Activated CD8-positive, alpha-beta memory T cell treated with anti-CD3 and anti-CD28 coated beads, Interleukin-2, amount 50 U/mL, for 48 hours (primary cell): ENCODE data around the gene HOXD3.

Experiments used
- DNase-seq: peaks from one replicate; pipeline ENCODE4 v3.0.0-alpha.2; 2020

The HOXD3 gene

GRCh38 chr2:176151442-176152287 lies 5.4 kb upstream of the HOXD3 start, which contains the start of gene HOXD4:
Gene HOXD4 (plus strand): TSS chr2:176151550. CDS start chr2:176151634, 84 bp downstream.
- peak; percentile 51 for DNase-seq

- DNase-seq, result peak; percentile 49
These were observed 4.5 kb upstream of the HOXD3 start for GRCh38 chr2:176152350-176153181.

GRCh38 chr2:176154576-176155252 lies 2.4 kb upstream of the HOXD3 start:
- DNase-seq, result no peak

GRCh38 chr2:176155356-176156044 lies 1.6 kb upstream of the HOXD3 start:
- DNase-seq, result no peak

GRCh38 chr2:176156301-176156806 lies 753 bp upstream of the HOXD3 start:
- DNase-seq, result no peak

- no peak for DNase-seq
These were observed 535 bp downstream of the HOXD3 start for GRCh38 chr2:176157499-176158185.

- no peak for DNase-seq
These were observed 1.1 kb downstream of the HOXD3 start for GRCh38 chr2:176158186-176158591.

GRCh38 chr2:176158855-176159662 lies 2.0 kb downstream of the HOXD3 start:
- DNase-seq, result no peak

- no peak for DNase-seq
These were observed 2.6 kb downstream of the HOXD3 start for GRCh38 chr2:176159663-176160250.

GRCh38 chr2:176160251-176160985 lies 3.3 kb downstream of the HOXD3 start:
- DNase-seq, result no peak

- no peak for DNase-seq
These were observed 4.1 kb downstream of the HOXD3 start for GRCh38 chr2:176160986-176161824.

- no peak for DNase-seq
These were observed 4.9 kb downstream of the HOXD3 start for GRCh38 chr2:176161825-176162626.

GRCh38 chr2:176162911-176163671 lies 6.0 kb downstream of the HOXD3 start:
- no peak for DNase-seq

- no peak for DNase-seq
These were observed 6.6 kb downstream of the HOXD3 start for GRCh38 chr2:176163672-176164056.

- DNase-seq, result no peak
These were observed 7.1 kb downstream of the HOXD3 start for GRCh38 chr2:176164201-176164600.

- DNase-seq, result no peak
These were observed 7.7 kb downstream of the HOXD3 start for GRCh38 chr2:176164611-176165369.
